ENCODE data around the gene CACNA1C.

The CACNA1C gene

DNA sequence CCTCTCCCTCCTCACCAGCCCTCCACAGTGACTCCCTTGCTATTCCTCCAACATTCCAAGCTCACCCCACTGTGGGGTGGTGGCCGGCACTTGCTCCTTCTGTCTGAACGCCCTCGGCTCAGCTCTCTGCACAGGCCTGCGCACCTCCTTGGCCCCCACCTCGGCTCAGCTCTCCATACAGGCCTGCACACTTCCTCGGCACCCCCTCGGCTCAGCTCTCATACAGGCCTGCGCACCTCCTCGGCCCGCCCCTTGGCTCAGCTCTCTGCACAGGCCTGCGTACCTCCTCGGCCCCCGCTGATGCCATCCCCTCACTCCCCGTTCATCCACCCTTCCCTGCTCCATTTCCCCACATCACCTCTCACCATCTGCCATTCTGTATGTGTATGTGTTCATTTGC lies 409.3 kb downstream of the CACNA1C start:
- Histone ChIP-seq H3K27ac (ENCODE audit: low read length) (no peak overlapping the region), H3K79me2 (ENCODE audit: insufficient read depth, low read length) (no peaks in the 10 kb centered on the region), H3K4me3 (ENCODE audit: low read depth in 1 of 2, low read length in 2 of 2) (no peak overlapping the region), H3K4me1 (ENCODE audit: insufficient read depth, low read length) (no peaks in the 10 kb centered on the region), H3K4me2 (ENCODE audit: insufficient read depth, low read length) (no peak overlapping the region), H3K27me3 (ENCODE audit: insufficient read depth, low read length, poor library complexity) (peaks cover 17% of the 10 kb centered on the region), H3K9me3 (ENCODE audit: insufficient read depth, low read length, severe bottlenecking) (no peaks in the 10 kb centered on the region), H3K9ac (ENCODE audit: low read depth, low read length) (no peak overlapping the region), H4K20me1 (ENCODE audit: insufficient read depth, low read length) (0 out of 2 replicates have a peak, but pooled peaks cover 2% of the 10 kb centered on the region), H2AFZ (ENCODE audit: low read depth, low read length) (no peak overlapping the region), H3K36me3 (ENCODE audit: insufficient read depth, low read length) (no peaks in the 10 kb centered on the region)
- DNase-seq (no peak), ATAC-seq (ENCODE audit: insufficient read depth, low read depth) (no peak)
- TF ChIP-seq, protein P1, sequence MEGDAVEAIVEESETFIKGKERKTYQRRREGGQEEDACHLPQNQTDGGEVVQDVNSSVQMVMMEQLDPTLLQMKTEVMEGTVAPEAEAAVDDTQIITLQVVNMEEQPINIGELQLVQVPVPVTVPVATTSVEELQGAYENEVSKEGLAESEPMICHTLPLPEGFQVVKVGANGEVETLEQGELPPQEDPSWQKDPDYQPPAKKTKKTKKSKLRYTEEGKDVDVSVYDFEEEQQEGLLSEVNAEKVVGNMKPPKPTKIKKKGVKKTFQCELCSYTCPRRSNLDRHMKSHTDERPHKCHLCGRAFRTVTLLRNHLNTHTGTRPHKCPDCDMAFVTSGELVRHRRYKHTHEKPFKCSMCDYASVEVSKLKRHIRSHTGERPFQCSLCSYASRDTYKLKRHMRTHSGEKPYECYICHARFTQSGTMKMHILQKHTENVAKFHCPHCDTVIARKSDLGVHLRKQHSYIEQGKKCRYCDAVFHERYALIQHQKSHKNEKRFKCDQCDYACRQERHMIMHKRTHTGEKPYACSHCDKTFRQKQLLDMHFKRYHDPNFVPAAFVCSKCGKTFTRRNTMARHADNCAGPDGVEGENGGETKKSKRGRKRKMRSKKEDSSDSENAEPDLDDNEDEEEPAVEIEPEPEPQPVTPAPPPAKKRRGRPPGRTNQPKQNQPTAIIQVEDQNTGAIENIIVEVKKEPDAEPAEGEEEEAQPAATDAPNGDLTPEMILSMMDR (IDR thresholded peaks at IDR 0.05; ENCODE audit: borderline replicate concordance, extremely low read depth, low read length, poor library complexity, severe bottlenecking), result no peak
- no peak for TF ChIP-seq EZH2 (IDR thresholded peaks at IDR 0.05; ENCODE audit: borderline replicate concordance, low read depth, low read length, severe bottlenecking)

DNA sequence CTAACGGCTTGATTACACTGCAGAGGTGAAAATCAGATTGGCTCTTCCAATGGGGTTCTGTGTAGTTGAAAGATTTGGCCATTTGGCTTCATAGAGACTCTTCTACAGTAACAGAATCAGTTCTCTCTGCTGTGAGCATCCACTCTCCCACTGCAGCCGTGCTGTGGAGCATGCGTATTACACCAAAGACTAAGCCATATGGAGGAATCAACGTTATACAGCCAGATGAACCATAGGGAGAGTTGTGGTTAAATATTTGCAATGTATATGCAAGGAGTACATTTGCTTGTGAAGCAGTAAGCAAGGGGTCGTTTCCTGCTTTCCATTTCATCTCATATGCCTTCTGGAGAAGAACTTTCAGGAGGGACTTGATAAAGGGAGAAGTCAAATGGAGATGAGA lies 410.9 kb downstream of the CACNA1C start:
- no peaks in the 10 kb centered on the region for H3K4me1 ChIP-seq (ENCODE audit: insufficient read depth, low read length)
- no peaks in the 10 kb centered on the region for H3K36me3 ChIP-seq (ENCODE audit: insufficient read depth, low read length)
- H3K79me2 ChIP-seq (ENCODE audit: insufficient read depth, low read length), result no peaks in the 10 kb centered on the region
- no peak overlapping the region for H3K4me2 ChIP-seq (ENCODE audit: insufficient read depth, low read length)
- no peak overlapping the region for H3K4me3 ChIP-seq (ENCODE audit: low read depth in 1 of 2, low read length in 2 of 2)
- no peak for DNase-seq
- no peak overlapping the region for H3K27ac ChIP-seq (ENCODE audit: low read length)
- no peaks in the 10 kb centered on the region for H3K9me3 ChIP-seq (ENCODE audit: insufficient read depth, low read length, severe bottlenecking)
- H2AFZ ChIP-seq (ENCODE audit: low read depth, low read length), result no peak overlapping the region
- no peak for ATAC-seq (ENCODE audit: insufficient read depth, low read depth)
- H3K9ac ChIP-seq (ENCODE audit: low read depth, low read length), result no peak overlapping the region
- H4K20me1 ChIP-seq (ENCODE audit: insufficient read depth, low read length), result 0 out of 2 replicates have a peak, but pooled peaks cover 2% of the 10 kb centered on the region
- H3K27me3 ChIP-seq (ENCODE audit: insufficient read depth, low read length, poor library complexity), result peaks cover 17% of the 10 kb centered on the region
- TF ChIP-seq, protein P1 (IDR thresholded peaks at IDR 0.05; ENCODE audit: borderline replicate concordance, extremely low read depth, low read length, poor library complexity, severe bottlenecking), result no peak
- no peak for TF ChIP-seq EZH2 (IDR thresholded peaks at IDR 0.05; ENCODE audit: borderline replicate concordance, low read depth, low read length, severe bottlenecking)

DNA sequence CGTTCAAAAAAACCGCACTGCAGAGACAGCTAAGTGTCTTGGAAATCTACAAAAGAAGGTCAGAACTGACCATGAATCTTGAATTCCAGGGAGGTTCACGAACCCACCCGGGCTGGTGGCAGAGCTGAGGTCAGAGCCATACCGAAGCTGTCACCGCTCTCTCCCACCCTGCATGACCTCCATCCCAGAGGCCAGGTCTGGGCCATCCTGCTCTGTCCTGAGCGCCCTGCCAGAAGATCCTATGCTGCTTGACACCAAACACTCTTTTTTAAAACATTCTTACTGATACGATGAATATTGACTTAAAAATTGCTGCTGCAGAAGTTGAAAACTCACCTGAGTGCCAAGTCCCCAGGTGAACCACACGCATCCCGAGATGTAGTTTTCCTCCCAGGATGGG lies 412.9 kb downstream of the CACNA1C start:
- H3K9ac ChIP-seq (ENCODE audit: low read depth, low read length), result no peak overlapping the region
- TF ChIP-seq, protein P1 (IDR thresholded peaks at IDR 0.05; ENCODE audit: borderline replicate concordance, extremely low read depth, low read length, poor library complexity, severe bottlenecking), result no peak
- TF ChIP-seq EZH2 (IDR thresholded peaks at IDR 0.05; ENCODE audit: borderline replicate concordance, low read depth, low read length, severe bottlenecking), result no peak
- no peaks in the 10 kb centered on the region for H3K9me3 ChIP-seq (ENCODE audit: insufficient read depth, low read length, severe bottlenecking)
- ATAC-seq (ENCODE audit: insufficient read depth, low read depth), result no peak
- H3K4me1 ChIP-seq (ENCODE audit: insufficient read depth, low read length), result no peaks in the 10 kb centered on the region
- H3K27me3 ChIP-seq (ENCODE audit: insufficient read depth, low read length, poor library complexity), result peaks cover 12% of the 10 kb centered on the region
- no peak overlapping the region for H3K4me3 ChIP-seq (ENCODE audit: low read depth in 1 of 2, low read length in 2 of 2)
- no peak for DNase-seq
- H3K36me3 ChIP-seq (ENCODE audit: insufficient read depth, low read length), result no peaks in the 10 kb centered on the region
- H3K4me2 ChIP-seq (ENCODE audit: insufficient read depth, low read length), result no peak overlapping the region
- H3K27ac ChIP-seq (ENCODE audit: low read length), result no peak overlapping the region
- no peaks in the 10 kb centered on the region for H3K79me2 ChIP-seq (ENCODE audit: insufficient read depth, low read length)
- no peak overlapping the region for H2AFZ ChIP-seq (ENCODE audit: low read depth, low read length)
- 0 out of 2 replicates have a peak, but pooled peaks cover 2% of the 10 kb centered on the region for H4K20me1 ChIP-seq (ENCODE audit: insufficient read depth, low read length)

- DNase-seq, result no peak
- TF ChIP-seq, protein P1 (IDR thresholded peaks at IDR 0.05; ENCODE audit: borderline replicate concordance, extremely low read depth, low read length, poor library complexity, severe bottlenecking), result no peak
- TF ChIP-seq EZH2 (IDR thresholded peaks at IDR 0.05; ENCODE audit: borderline replicate concordance, low read depth, low read length, severe bottlenecking), result no peak
- H3K9me3 ChIP-seq (ENCODE audit: insufficient read depth, low read length, severe bottlenecking), result no peaks in the 10 kb centered on the region
- H3K27ac ChIP-seq (ENCODE audit: low read length), result no peak overlapping the region
- no peak overlapping the region for H2AFZ ChIP-seq (ENCODE audit: low read depth, low read length)
- no peaks in the 10 kb centered on the region for H3K4me1 ChIP-seq (ENCODE audit: insufficient read depth, low read length)
- H4K20me1 ChIP-seq (ENCODE audit: insufficient read depth, low read length), result 0 out of 2 replicates have a peak, but pooled peaks cover 2% of the 10 kb centered on the region
- no peak for ATAC-seq (ENCODE audit: insufficient read depth, low read depth)
- no peaks in the 10 kb centered on the region for H3K79me2 ChIP-seq (ENCODE audit: insufficient read depth, low read length)
- H3K4me2 ChIP-seq (ENCODE audit: insufficient read depth, low read length), result no peak overlapping the region
- peaks cover 12% of the 10 kb centered on the region for H3K27me3 ChIP-seq (ENCODE audit: insufficient read depth, low read length, poor library complexity)
- no peaks in the 10 kb centered on the region for H3K36me3 ChIP-seq (ENCODE audit: insufficient read depth, low read length)
- H3K4me3 ChIP-seq (ENCODE audit: low read depth in 1 of 2, low read length in 2 of 2), result no peak overlapping the region
- no peak overlapping the region for H3K9ac ChIP-seq (ENCODE audit: low read depth, low read length)
Measured at GRCh38 chr12:2466211-2466610, 413.4 kb downstream of the CACNA1C start.

Data from DND-41 (cell line).